ENCODE measurements around the gene THAP11. TPM values are rescaled to one million over a fixed set of nuclear protein-coding genes. Genes with fewer than 3 reads are reported as not detected.
A peak's percentile ranks its signal among the peaks of the same experiment; 100 is the strongest.

Gene THAP11
- total RNA-seq, 1 experiment from 2014 or later, result 24.8 TPM

DNA sequence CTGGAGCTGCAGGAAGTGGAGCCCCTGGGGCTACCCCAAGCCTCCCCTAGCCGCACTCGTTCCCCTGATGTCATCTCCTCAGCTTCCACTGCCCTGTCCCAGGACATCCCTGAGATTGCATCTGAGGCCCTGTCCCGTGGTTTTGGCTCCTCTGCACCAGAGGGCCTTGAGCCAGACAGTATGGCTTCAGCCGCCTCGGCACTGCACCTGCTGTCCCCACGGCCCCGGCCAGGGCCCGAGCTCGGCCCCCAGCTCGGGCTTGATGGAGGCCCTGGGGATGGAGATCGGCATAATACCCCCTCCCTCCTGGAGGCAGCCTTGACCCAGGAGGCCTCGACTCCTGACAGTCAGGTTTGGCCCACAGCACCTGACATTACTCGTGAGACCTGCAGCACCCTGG lies 38.5 kb downstream of the THAP11 start:
- no peak for DNase-seq
- peaks cover 17% of the 10 kb centered on the region for H3K36me3 ChIP-seq
- no peak overlapping the region for H3K27ac ChIP-seq
- no peaks in the 10 kb centered on the region for H3K27me3 ChIP-seq
- H3K4me1 ChIP-seq, result peaks cover 4% of the 10 kb centered on the region; the same call in 1 of the 2 replicates
- no peak overlapping the region for H3K4me3 ChIP-seq
- H3K9me3 ChIP-seq (replicated peaks), result no peaks in the 10 kb centered on the region

DNA sequence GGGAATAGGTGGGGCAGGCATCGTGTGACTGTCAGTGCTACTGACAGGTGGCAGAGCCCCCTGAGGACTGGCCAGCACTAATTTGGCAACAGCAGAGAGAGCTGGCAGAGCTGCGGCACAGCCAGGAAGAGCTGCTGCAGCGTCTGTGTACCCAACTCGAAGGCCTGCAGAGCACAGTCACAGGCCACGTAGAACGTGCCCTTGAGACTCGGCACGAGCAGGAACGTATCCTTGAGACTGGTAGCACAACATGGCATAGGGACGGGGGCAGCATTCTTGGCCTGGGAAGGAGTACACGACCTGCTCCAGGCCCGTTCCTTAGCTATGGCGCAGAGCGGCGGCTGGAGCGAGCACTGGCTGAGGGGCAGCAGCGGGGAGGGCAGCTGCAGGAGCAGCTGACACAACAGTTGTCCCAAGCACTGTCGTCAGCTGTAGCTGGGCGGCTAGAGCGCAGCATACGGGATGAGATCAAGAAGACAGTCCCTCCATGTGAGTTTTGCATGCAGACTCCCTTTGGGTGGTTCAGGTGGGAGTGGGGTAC lies 39.6 kb downstream of the THAP11 start:
- Histone ChIP-seq H3K4me3 (no peak overlapping the region), H3K9me3 (replicated peaks) (no peaks in the 10 kb centered on the region), H3K27me3 (no peaks in the 10 kb centered on the region), H3K27ac (peak overlapping the region; percentile 91), H3K36me3 (peaks cover 17% of the 10 kb centered on the region), H3K4me1 (peaks cover 4% of the 10 kb centered on the region; the same call in 1 of the 2 replicates)
- DNase-seq, result peak; percentile 33 to 46

DNA sequence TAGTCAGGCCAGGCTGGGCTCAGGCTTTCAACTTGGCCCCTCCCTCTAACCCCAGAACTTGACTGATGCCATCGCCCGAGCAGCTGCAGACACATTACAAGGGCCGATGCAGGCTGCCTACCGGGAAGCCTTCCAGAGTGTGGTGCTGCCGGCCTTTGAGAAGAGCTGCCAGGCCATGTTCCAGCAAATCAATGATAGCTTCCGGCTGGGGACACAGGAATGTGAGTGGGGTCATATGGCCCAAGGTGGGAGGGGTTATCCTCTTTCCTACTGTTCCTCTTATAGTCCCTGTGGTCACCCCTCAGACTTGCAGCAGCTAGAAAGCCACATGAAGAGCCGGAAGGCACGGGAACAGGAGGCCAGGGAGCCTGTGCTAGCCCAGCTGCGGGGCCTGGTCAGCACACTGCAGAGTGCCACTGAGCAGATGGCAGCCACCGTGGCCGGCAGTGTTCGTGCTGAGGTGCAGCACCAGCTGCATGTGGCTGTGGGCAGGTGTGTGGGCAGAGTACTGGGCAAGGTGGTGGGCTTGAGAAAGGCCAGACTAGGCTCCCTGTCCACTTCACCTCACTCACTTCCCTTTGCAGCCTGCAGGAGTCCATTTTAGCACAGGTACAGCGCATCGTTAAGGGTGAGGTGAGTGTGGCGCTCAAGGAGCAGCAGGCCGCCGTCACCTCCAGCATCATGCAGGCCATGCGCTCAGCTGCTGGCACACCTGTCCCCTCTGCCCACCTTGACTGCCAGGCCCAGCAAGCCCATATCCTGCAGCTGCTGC lies 40.4 kb downstream of the THAP11 start:
- DNase-seq, result peak; percentile 49 to 60
- H3K9me3 ChIP-seq (replicated peaks), result no peaks in the 10 kb centered on the region
- H3K4me1 ChIP-seq, result peaks cover 4% of the 10 kb centered on the region; the same call in 1 of the 2 replicates
- peaks cover 17% of the 10 kb centered on the region for H3K36me3 ChIP-seq
- H3K27ac ChIP-seq, result peak overlapping the region; percentile 91
- no peak overlapping the region for H3K4me3 ChIP-seq
- H3K27me3 ChIP-seq, result no peaks in the 10 kb centered on the region

DNA sequence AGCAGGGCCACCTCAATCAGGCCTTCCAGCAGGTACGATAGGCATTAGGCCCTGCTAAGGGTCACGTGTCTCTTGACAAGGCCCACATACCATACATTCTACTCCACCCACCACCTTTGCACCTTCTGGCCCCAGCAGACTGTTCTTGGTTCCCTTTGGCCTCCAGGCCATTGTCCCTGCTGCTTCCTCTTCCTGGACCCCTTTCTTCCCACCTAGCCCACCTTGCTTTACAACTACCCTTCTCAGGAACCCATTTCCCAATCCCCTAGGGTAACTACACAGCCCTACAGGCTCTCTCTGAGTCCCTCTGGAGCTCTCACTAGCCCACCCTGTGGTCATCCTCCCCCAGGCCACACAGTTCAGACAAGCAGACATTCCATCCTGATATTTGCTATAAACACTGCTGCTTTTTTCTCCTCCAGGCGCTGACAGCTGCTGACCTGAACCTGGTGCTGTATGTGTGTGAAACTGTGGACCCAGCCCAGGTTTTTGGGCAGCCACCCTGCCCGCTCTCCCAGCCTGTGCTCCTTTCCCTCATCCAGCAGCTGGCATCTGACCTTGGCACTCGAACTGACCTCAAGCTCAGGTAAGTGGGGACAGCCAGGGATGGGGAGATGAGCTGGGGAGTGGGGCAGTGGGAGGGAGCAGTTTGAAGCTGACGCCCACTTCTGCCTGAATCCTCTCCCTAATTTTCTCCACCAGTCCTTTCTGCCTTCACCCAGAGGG lies 41.2 kb downstream of the THAP11 start:
- Histone ChIP-seq H3K36me3 (peaks cover 14% of the 10 kb centered on the region), H3K9me3 (replicated peaks) (no peaks in the 10 kb centered on the region), H3K4me3 (no peak overlapping the region), H3K4me1 (peaks cover 4% of the 10 kb centered on the region; the same call in 1 of the 2 replicates), H3K27me3 (no peaks in the 10 kb centered on the region), H3K27ac (no peak overlapping the region)
- DNase-seq, result no peak

DNA sequence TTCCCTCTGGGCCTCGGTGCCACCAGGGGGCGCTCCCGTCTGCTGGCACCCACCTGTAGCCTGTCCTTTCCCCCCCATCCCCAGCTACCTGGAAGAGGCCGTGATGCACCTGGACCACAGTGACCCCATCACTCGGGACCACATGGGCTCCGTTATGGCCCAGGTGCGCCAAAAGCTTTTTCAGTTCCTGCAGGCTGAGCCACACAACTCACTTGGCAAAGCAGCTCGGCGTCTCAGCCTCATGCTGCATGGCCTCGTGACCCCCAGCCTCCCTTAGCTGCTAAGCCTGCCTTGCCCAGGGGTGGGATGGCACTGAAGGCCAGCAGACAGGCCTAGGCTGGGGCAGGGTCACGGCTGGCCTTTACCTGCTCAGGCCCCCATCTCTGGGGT lies 41.7 kb downstream of the THAP11 start:
- H3K27ac ChIP-seq, result no peak overlapping the region
- DNase-seq, result peak; percentile 26 to 45
- H3K4me3 ChIP-seq, result no peak overlapping the region
- H3K9me3 ChIP-seq (replicated peaks), result no peaks in the 10 kb centered on the region
- H3K4me1 ChIP-seq, result peaks cover 4% of the 10 kb centered on the region; the same call in 1 of the 2 replicates
- no peaks in the 10 kb centered on the region for H3K27me3 ChIP-seq
- peaks cover 14% of the 10 kb centered on the region for H3K36me3 ChIP-seq

DNA sequence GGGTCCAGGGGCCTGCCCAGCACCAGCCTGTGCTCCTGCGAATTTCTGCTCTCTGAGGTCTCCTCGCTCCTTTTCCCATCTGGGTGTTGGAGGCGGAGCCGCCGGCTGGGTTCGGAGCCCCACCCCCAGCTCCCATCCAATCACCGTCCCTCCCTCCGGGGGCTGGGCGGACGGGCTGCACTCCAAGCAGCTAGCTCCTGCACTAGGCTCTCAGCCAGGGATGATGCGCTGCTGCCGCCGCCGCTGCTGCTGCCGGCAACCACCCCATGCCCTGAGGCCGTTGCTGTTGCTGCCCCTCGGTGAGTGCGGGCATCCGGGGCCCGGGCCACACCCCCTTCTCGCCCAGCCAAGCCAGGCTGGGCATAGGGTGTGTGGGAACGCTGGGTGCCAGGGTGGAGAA lies 42.6 kb downstream of the THAP11 start, which contains the start of gene NRN1L:
Gene NRN1L (plus strand): TSS at position 202 of the 400 bp plus-strand sequence. CDS start 19 bp downstream, at position 221.
- H3K27ac ChIP-seq, result no peak within 1 kb of the TSS
- H3K4me1 ChIP-seq, result peaks cover 4% of the 10 kb centered on the region; the same call in 1 of the 2 replicates

DNA sequence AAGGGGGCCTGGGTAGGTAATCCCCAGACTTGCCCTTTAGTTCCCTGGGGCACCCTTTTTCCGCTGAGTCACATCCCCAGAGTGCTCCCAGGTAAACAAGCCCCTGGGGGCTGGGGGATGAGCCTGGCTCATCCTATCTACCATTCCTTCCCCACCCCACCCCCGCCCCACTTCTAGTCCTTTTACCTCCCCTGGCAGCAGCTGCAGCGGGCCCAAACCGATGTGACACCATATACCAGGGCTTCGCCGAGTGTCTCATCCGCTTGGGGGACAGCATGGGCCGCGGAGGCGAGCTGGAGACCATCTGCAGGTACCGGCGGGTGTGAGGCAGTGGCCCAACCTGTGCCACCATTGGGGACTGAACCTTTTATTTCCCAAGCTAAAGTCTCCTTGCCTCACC lies 43.4 kb downstream of the THAP11 start:
- Histone ChIP-seq H3K27ac (no peak overlapping the region), H3K4me3 (no peak overlapping the region), H3K27me3 (no peaks in the 10 kb centered on the region), H3K4me1 (peaks cover 4% of the 10 kb centered on the region; the same call in 1 of the 2 replicates), H3K9me3 (replicated peaks) (no peaks in the 10 kb centered on the region), H3K36me3 (peaks cover 14% of the 10 kb centered on the region)
- no peak for DNase-seq

More for the DNA sequence above, 42.6 kb downstream of the THAP11 start, which contains the start of gene NRN1L:
- no peaks in the 10 kb centered on the region for H3K27me3 ChIP-seq
- peaks cover 14% of the 10 kb centered on the region for H3K36me3 ChIP-seq
- no peaks in the 10 kb centered on the region for H3K9me3 ChIP-seq (replicated peaks)
- no peak within 1 kb of the TSS for H3K4me3 ChIP-seq
- peak; percentile 77 to 83 for DNase-seq

DNA sequence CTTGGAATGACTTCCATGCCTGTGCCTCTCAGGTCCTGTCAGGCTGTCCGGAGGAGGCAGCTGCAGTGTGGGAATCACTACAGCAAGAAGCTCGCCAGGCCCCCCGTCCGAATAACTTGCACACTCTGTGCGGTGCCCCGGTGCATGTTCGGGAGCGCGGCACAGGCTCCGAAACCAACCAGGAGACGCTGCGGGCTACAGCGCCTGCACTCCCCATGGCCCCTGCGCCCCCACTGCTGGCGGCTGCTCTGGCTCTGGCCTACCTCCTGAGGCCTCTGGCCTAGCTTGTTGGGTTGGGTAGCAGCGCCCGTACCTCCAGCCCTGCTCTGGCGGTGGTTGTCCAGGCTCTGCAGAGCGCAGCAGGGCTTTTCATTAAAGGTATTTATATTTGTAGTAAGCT lies 43.9 kb downstream of the THAP11 start:
- Histone ChIP-seq H3K27ac (no peak overlapping the region), H3K27me3 (no peaks in the 10 kb centered on the region), H3K4me1 (peaks cover 4% of the 10 kb centered on the region; the same call in 1 of the 2 replicates), H3K9me3 (replicated peaks) (no peaks in the 10 kb centered on the region), H3K36me3 (peaks cover 12% of the 10 kb centered on the region), H3K4me3 (no peak overlapping the region)
- DNase-seq, result no peak

DNA sequence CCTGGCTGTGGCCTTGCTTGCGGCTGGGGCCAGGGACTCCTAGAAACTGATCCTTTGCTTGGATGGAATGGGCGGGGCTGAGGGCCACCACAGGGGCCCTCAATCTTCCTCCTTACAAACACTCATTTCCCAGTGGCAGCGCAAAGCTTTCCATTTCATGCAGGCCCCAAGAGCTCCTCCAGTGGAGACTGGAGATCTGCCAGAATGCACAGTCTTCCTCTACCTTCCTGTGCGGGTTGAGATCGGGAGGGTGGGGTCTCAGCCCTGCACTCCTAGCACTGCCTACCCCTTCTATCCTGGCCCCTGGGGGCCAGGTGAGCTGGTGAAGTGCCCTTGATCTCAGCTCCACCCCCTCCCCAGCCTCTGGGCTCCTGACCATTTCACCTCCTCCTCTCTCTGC lies 44.3 kb downstream of the THAP11 start:
- no peak overlapping the region for H3K4me3 ChIP-seq

DNA sequence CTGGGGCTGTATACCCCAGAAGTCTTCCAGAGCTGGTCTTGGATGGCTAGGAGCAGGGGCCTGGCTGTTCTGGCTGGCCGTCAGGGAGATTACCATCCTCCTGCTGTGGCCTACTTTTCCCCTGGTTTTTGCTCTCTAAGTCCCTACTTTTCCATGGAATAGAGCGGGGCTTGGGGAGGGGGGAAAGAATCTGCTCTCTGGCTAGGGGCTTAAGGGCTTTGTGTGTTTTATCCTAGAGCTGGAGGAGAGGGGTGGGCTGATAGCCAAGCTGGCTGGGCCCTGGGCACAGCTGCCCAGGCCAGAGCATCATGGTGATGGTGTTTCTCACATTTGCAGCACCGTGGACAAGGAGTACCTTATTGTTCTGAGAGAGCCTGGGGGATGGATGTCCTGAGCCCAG lies 46.2 kb downstream of the THAP11 start:
- H3K4me3 ChIP-seq, result no peak overlapping the region
- no peaks in the 10 kb centered on the region for H3K4me1 ChIP-seq
- no peak overlapping the region for H3K27ac ChIP-seq
- DNase-seq, result no peak
- no peaks in the 10 kb centered on the region for H3K27me3 ChIP-seq
- no peaks in the 10 kb centered on the region for H3K9me3 ChIP-seq (replicated peaks)
- peaks cover 6% of the 10 kb centered on the region for H3K36me3 ChIP-seq

More for the DNA sequence above, 44.3 kb downstream of the THAP11 start:
- no peak for DNase-seq
- H3K27ac ChIP-seq, result no peak overlapping the region
- no peaks in the 10 kb centered on the region for H3K9me3 ChIP-seq (replicated peaks)
- H3K27me3 ChIP-seq, result no peaks in the 10 kb centered on the region
- H3K4me1 ChIP-seq, result peaks cover 4% of the 10 kb centered on the region; the same call in 1 of the 2 replicates
- peaks cover 8% of the 10 kb centered on the region for H3K36me3 ChIP-seq

DNA sequence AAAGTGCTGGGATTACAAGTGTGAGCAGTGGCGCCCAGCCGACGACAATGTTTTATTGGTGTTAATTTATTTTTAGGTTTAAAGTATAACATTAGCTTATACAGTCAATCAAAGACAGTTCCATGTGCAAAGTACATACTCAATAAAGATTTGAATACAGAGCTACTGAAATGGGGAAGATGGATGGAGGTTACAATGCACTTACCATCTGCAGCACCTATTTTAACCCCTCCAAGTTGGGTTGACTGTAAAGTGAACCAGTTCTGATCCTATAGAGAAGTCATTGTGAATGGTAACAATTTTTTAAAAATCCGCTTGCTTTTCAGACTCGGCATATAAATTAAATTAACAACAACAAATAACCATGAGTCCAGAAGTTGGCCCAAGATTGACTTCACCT lies 50.3 kb downstream of the THAP11 start:
- H3K27me3 ChIP-seq, result no peaks in the 10 kb centered on the region
- no peaks in the 10 kb centered on the region for H3K4me1 ChIP-seq
- H3K4me3 ChIP-seq, result peak overlapping the region; percentile 74
- DNase-seq, result no peak
- H3K9me3 ChIP-seq (replicated peaks), result no peaks in the 10 kb centered on the region
- no peak overlapping the region for H3K27ac ChIP-seq
- no peaks in the 10 kb centered on the region for H3K36me3 ChIP-seq

DNA sequence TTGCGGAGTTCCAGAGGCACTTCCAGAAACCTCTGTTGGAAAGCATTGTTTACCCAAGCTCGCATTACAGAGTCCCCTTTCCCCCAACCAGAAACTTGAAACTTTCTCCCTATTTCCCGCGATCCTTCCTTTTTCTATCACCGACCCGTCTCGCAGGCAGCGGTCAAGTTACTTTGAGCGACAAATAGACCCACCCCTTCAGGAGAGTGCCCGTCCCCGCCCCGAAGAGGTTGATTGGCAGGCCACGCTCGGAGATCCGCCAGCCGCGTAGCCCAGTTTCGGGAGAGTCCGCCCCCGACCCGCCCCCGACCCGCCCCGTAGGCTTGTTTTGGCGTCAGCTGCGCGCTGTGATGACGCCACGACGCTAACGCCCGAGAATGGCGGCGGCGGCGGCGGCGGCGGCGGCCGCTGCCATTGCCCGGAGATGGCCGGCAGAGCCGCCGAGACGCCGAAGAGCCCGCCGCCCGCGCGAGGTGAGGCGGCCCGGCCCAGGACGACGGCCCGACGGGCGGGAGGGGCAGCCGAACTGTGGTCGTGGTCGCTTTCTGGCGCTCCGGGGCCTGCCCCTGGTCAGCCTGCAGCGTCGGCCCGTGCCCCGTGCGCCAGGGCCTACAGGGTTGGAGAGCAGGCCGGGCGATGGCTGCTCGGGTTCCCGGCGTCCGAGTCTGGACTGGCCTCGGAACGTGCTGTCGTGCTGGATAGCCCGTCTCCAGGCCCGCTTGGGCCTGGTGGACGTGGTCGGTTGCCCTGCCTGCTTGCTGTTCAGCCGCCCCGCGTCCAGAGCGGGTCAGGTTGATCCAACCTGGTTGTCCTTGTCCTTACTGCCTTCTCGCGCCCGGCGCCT lies 51.0 kb downstream of the THAP11 start, which contains the start of gene PSKH1:
Gene PSKH1 (plus strand): TSS at position 356 of the 844 bp plus-strand sequence. CDS start 15,496 bp downstream, outside the sequence.
- peak; percentile 94 to 95 for DNase-seq
- Histone ChIP-seq H3K9me3 (replicated peaks) (no peaks in the 10 kb centered on the region), H3K4me3 (peak within 1 kb of the TSS; percentile 74), H3K27ac (peak within 1 kb of the TSS; percentile 60), H3K36me3 (no peaks in the 10 kb centered on the region), H3K27me3 (no peaks in the 10 kb centered on the region), H3K4me1 (no peaks in the 10 kb centered on the region)
